ENCODE data around the gene OSTF1. TPM values are rescaled to one million over a fixed set of nuclear protein-coding genes. Genes with fewer than 3 reads are reported as not detected.

The OSTF1 gene
- total and polyA plus RNA-seq, 10 of the 15 experiments (the other 5 are each of a cell fraction or from before 2014, with no cell fraction given): 36.2 to 82.4 (median 46.9) TPM

DNA sequence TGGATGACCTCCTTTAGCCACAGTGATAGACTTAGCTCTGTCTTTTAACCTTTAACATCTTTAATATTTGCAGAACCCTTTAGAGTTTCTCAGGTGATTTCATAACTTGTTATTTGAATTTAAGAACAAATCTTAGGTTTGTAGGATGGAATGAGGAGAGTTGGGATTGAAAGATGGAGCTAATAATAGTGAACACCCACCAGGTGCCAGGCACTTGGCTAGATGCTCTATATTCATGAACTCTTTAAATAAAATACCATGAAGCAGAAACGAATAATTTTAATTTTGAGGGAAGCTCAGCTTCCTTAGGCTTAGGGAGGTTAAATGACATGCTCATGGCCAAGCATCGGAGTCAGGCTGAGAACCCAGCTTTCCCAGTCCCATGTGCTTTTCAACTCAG lies 40.8 kb upstream of the OSTF1 start:
- intact Hi-C loops (cut with micrococcal nuclease; ENCODE audit: unreplicated experiment) (no loop called here), in situ Hi-C loops (cut with MboI) (no loop called here)
- no peaks in the 10 kb centered on the region for H3K27me3 ChIP-seq (replicated peaks in 1 of 2; ENCODE audit: control insufficient read depth in 2 of 2, insufficient read depth in 2 of 2, low read length in 1 of 2)
- BruUV-seq (replicated peaks): no TSS peak
- WGBS (ENCODE audit: insufficient coverage, insufficient replicate concordance, low lambda C conversion rate, missing lambda C conversion rate): 50% methylated on average over 2 of the region's 2 CpGs
- TF ChIP-seq EZH2 (IDR thresholded peaks at IDR 0.05; ENCODE audit: borderline replicate concordance, control insufficient read depth, low read depth, low read length) (no peak), WRNIP1 (IDR thresholded peaks at IDR 0.05; ENCODE audit: borderline replicate concordance, low read depth, low read length) (no peak), PML (IDR thresholded peaks at IDR 0.05; ENCODE audit: low read length) (no peak), BMI1 (IDR thresholded peaks at IDR 0.05; ENCODE audit: borderline replicate concordance) (no peak), CREB1 (IDR thresholded peaks at IDR 0.05; ENCODE audit: low read depth) (no peak), CBFB (IDR thresholded peaks at IDR 0.05; ENCODE audit: low read depth) (no peak), JUNB (IDR thresholded peaks at IDR 0.05) (no peak), RFX5 (IDR thresholded peaks at IDR 0.05; ENCODE audit: low read depth, low read length) (no peak), ATF7 (IDR thresholded peaks at IDR 0.05; ENCODE audit: low read depth) (no peak), RCOR1 (conservative IDR thresholded peaks at IDR 0.05; ENCODE audit: low read depth, low read length) (no peak), SIX5 (IDR thresholded peaks at IDR 0.05; ENCODE audit: low read depth, low read length, severe bottlenecking) (no peak), ATF3 (IDR thresholded peaks at IDR 0.05; ENCODE audit: borderline replicate concordance, extremely low read depth, low read depth, low read length) (no peak), HDGF (IDR thresholded peaks at IDR 0.05) (no peak)
- H3K36me3 ChIP-seq (ENCODE audit: control insufficient read depth in 2 of 2, insufficient read depth in 2 of 2, low read length in 1 of 2): no peaks in the 10 kb centered on the region
- no peak overlapping the region for H3K4me3 ChIP-seq
- SMC1A ChIA-PET (ENCODE audit: uncharacterized antibody, unreplicated experiment): interaction anchor here (0.7 kb wide), 1 partner anchor 10 kb away, joined by 3 read pairs; no protein-coding TSS in a partner anchor
- H3K79me2 ChIP-seq (ENCODE audit: control insufficient read depth, insufficient read depth, low read length): no peaks in the 10 kb centered on the region
- no peaks in the 10 kb centered on the region for H3K4me1 ChIP-seq (ENCODE audit: control insufficient read depth, insufficient read depth, low read length)
- H3K4me2 ChIP-seq (ENCODE audit: control insufficient read depth, insufficient read depth): no peak overlapping the region
- H3K9ac ChIP-seq (ENCODE audit: control insufficient read depth, insufficient read depth, low read length): no peak overlapping the region
- no peaks in the 10 kb centered on the region for H3K9me3 ChIP-seq (replicated peaks; ENCODE audit: control insufficient read depth, insufficient read depth, low read length)
- no peak for FAIRE-seq
- no peaks in the 10 kb centered on the region for H4K20me1 ChIP-seq (ENCODE audit: control insufficient read depth, insufficient read depth)
- no peak overlapping the region for H2AFZ ChIP-seq (ENCODE audit: control insufficient read depth, low read depth, low read length)
- H3K27ac ChIP-seq (ENCODE audit: control insufficient read depth, insufficient read depth): no peak overlapping the region
- no peak for ATAC-seq
- DNase-seq (ENCODE audit: low read depth, low spot score): no peak
- CTCF ChIA-PET: no interaction called here
- RAD21 ChIA-PET (ENCODE audit: unreplicated experiment): no interaction called here
- POLR2A ChIA-PET: interaction anchor here (1.1 to 1.6 kb wide), 3 partner anchors 14 to 21 kb away, joined by 3 to 5 read pairs (median 3); no protein-coding TSS in a partner anchor

Data from GM12878 (cell line).